GM12891 (cell line): ENCODE measurements around the gene SLC19A1.

Experiments
- POLR2A ChIP-seq: IDR thresholded peaks from 2 replicates; pipeline ENCODE4 v1.6.1; 2011; ENCODE audit warnings: low read depth, low read length, control low read depth
- TAF1 ChIP-seq: IDR thresholded peaks from 2 replicates; pipeline ENCODE4 v1.6.1; 2011; ENCODE audit warnings: low read depth, low read length, control low read depth

- no peak for TF ChIP-seq POLR2A
- no peak for TF ChIP-seq TAF1
These were observed 29.4 kb upstream of the SLC19A1 start for GRCh38 chr21:45571641-45572040.
